Skeletal muscle cell (primary cell): ENCODE measurements around the gene CTNND2.

Experiments
- DNase-seq: peaks from one replicate; pipeline ENCODE4 v3.0.0-alpha.2; 2010; ENCODE audit warnings: low read depth
- H3K4me3 ChIP-seq: 2 replicates; pipeline ENCODE4 v1.5.1; 2011; ENCODE audit warnings: low read depth, mild to moderate bottlenecking, control low read depth, low read length, moderate library complexity

Gene CTNND2

GRCh38 chr5:11258001-11258400 is 646.2 kb downstream of the CTNND2 start:
- H3K4me3 ChIP-seq: no peak overlapping the region
- no peak for DNase-seq

GRCh38 chr5:11252523-11252922 is 651.7 kb downstream of the CTNND2 start:
- H3K4me3 ChIP-seq: no peak overlapping the region
- DNase-seq: no peak

GRCh38 chr5:11252075-11252474 is 652.2 kb downstream of the CTNND2 start:
- no peak for DNase-seq
- no peak overlapping the region for H3K4me3 ChIP-seq

GRCh38 chr5:11251247-11251646 is 653.0 kb downstream of the CTNND2 start:
- H3K4me3 ChIP-seq: no peak overlapping the region
- no peak for DNase-seq

GRCh38 chr5:11248966-11249365 is 655.3 kb downstream of the CTNND2 start:
- DNase-seq: no peak
- no peak overlapping the region for H3K4me3 ChIP-seq

GRCh38 chr5:11247224-11247623 is 657.0 kb downstream of the CTNND2 start:
- no peak for DNase-seq
- H3K4me3 ChIP-seq: no peak overlapping the region

GRCh38 chr5:11240293-11241190 is 663.7 kb downstream of the CTNND2 start:
- DNase-seq: no peak
- no peak overlapping the region for H3K4me3 ChIP-seq

GRCh38 chr5:11239261-11240015 is 664.8 kb downstream of the CTNND2 start:
- DNase-seq: no peak
- H3K4me3 ChIP-seq: no peak overlapping the region

- no peak for DNase-seq
- H3K4me3 ChIP-seq: no peak overlapping the region
These were observed 669.7 kb downstream of the CTNND2 start for GRCh38 chr5:11234501-11234911.

- DNase-seq: no peak
- H3K4me3 ChIP-seq: no peak overlapping the region
These were observed 673.4 kb downstream of the CTNND2 start for GRCh38 chr5:11230890-11231289.

- no peak for DNase-seq
- no peak overlapping the region for H3K4me3 ChIP-seq
These were observed 677.2 kb downstream of the CTNND2 start for GRCh38 chr5:11227064-11227463.

GRCh38 chr5:11224436-11225187 is 679.6 kb downstream of the CTNND2 start:
- no peak for DNase-seq
- no peak overlapping the region for H3K4me3 ChIP-seq

- DNase-seq: no peak
- H3K4me3 ChIP-seq: no peak overlapping the region
These were observed 682.1 kb downstream of the CTNND2 start for GRCh38 chr5:11222169-11222568.

- DNase-seq: no peak
- H3K4me3 ChIP-seq: no peak overlapping the region
These were observed 689.2 kb downstream of the CTNND2 start for GRCh38 chr5:11214864-11215644.

GRCh38 chr5:11212706-11213105 is 691.5 kb downstream of the CTNND2 start:
- H3K4me3 ChIP-seq: no peak overlapping the region
- no peak for DNase-seq

- DNase-seq: no peak
- no peak overlapping the region for H3K4me3 ChIP-seq
These were observed 706.5 kb downstream of the CTNND2 start for GRCh38 chr5:11197726-11198125.

GRCh38 chr5:11191673-11192072 is 712.6 kb downstream of the CTNND2 start:
- no peak overlapping the region for H3K4me3 ChIP-seq
- DNase-seq: no peak

GRCh38 chr5:11182441-11183080 is 721.7 kb downstream of the CTNND2 start:
- no peak for DNase-seq
- no peak overlapping the region for H3K4me3 ChIP-seq

GRCh38 chr5:11181940-11182339 is 722.3 kb downstream of the CTNND2 start:
- no peak overlapping the region for H3K4me3 ChIP-seq

More at GRCh38 chr5:11181940-11182339, 722.3 kb downstream of the CTNND2 start:
- DNase-seq: no peak
